Progenitor cell of endocrine pancreas (in vitro differentiated cells): ENCODE results near the gene PTPRD. TPM values are rescaled to one million over a fixed set of nuclear protein-coding genes. Genes with fewer than 3 reads are reported as not detected.

Experiments
- DNase-seq: peaks from one replicate; pipeline ENCODE4 v3.0.0; 2021; ENCODE audit warnings: low spot score; ENCODE audit not compliant: unreplicated experiment
- H3K27ac Mint-ChIP-seq: 2 replicates; pipeline ENCODE4 v1.8.0; 2021; ENCODE audit warnings: mild to moderate bottlenecking, moderate library complexity, mixed read lengths
- H3K27me3 Mint-ChIP-seq: 2 replicates; pipeline ENCODE4 v1.8.0; 2021; ENCODE audit warnings: mixed read lengths
- H3K36me3 Mint-ChIP-seq: 2 replicates; pipeline ENCODE4 v1.8.0; 2022; ENCODE audit warnings: mixed read lengths; ENCODE audit not compliant: insufficient read depth
- H3K4me1 Mint-ChIP-seq: 2 replicates; pipeline ENCODE4 v1.8.0; 2021; ENCODE audit warnings: low read depth, mixed read lengths
- H3K4me3 Mint-ChIP-seq: 2 replicates; pipeline ENCODE4 v1.8.0; 2021; ENCODE audit warnings: low read depth, mild to moderate bottlenecking, moderate library complexity, mixed read lengths
- H3K9me3 Mint-ChIP-seq: 2 replicates; pipeline ENCODE4 v1.8.0; 2021; ENCODE audit warnings: low read depth, mixed read lengths
- CTCF ChIP-seq: fragments of 200-600 bp; sonication (generic); IDR thresholded peaks from one replicate; pipeline ENCODE4 v1.5.0; 2021; ENCODE audit warnings: antibody characterized with exemption, mild to moderate bottlenecking; ENCODE audit not compliant: unreplicated experiment
- total RNA-seq: library from RNA; stranded (reverse); gene quantifications from 2 replicates; pipeline ENCODE4 v1.2.1, GENCODE V29; 2021

Gene PTPRD
- total RNA-seq, 1 donor from 2014 or later, result 124 TPM

- H3K4me3 Mint-ChIP-seq, result no peak overlapping the region
- TF ChIP-seq CTCF, result no peak
- H3K4me1 Mint-ChIP-seq, result peaks cover 17% of the 10 kb centered on the region
- H3K27ac Mint-ChIP-seq, result no peak overlapping the region
- DNase-seq, result no peak
- peaks cover 18% of the 10 kb centered on the region for H3K9me3 Mint-ChIP-seq
- peaks cover 44% of the 10 kb centered on the region for H3K36me3 Mint-ChIP-seq
- no peaks in the 10 kb centered on the region for H3K27me3 Mint-ChIP-seq
These were observed 2280.5 kb downstream of the PTPRD start for GRCh38 chr9:8332331-8332650.

- no peak overlapping the region for H3K27ac Mint-ChIP-seq
- H3K4me3 Mint-ChIP-seq, result no peak overlapping the region
- H3K36me3 Mint-ChIP-seq, result peaks cover 41% of the 10 kb centered on the region
- TF ChIP-seq CTCF, result no peak
- no peak for DNase-seq
- peaks cover 17% of the 10 kb centered on the region for H3K4me1 Mint-ChIP-seq
- no peaks in the 10 kb centered on the region for H3K27me3 Mint-ChIP-seq
- peaks cover 18% of the 10 kb centered on the region for H3K9me3 Mint-ChIP-seq
These were observed 2281.1 kb downstream of the PTPRD start for GRCh38 chr9:8331507-8332330.

GRCh38 chr9:8329561-8330283 is 2283.1 kb downstream of the PTPRD start:
- Mint-ChIP-seq H3K4me1 (peaks cover 17% of the 10 kb centered on the region), H3K9me3 (peaks cover 16% of the 10 kb centered on the region), H3K27ac (peak overlapping the region; percentile 85), H3K4me3 (no peak overlapping the region), H3K27me3 (no peaks in the 10 kb centered on the region), H3K36me3 (peaks cover 33% of the 10 kb centered on the region)
- no peak for DNase-seq
- TF ChIP-seq CTCF, result no peak

GRCh38 chr9:8315211-8315610 is 2297.6 kb downstream of the PTPRD start:
- H3K4me1 Mint-ChIP-seq, result peaks cover 1% of the 10 kb centered on the region
- peaks cover 13% of the 10 kb centered on the region for H3K36me3 Mint-ChIP-seq
- TF ChIP-seq CTCF, result no peak
- no peak overlapping the region for H3K27ac Mint-ChIP-seq
- DNase-seq, result no peak
- H3K4me3 Mint-ChIP-seq, result no peak overlapping the region
- no peaks in the 10 kb centered on the region for H3K27me3 Mint-ChIP-seq
- peaks cover 2% of the 10 kb centered on the region for H3K9me3 Mint-ChIP-seq

- peaks cover 7% of the 10 kb centered on the region for H3K36me3 Mint-ChIP-seq
- H3K4me1 Mint-ChIP-seq, result no peaks in the 10 kb centered on the region
- H3K27ac Mint-ChIP-seq, result no peak overlapping the region
- H3K9me3 Mint-ChIP-seq, result peaks cover 11% of the 10 kb centered on the region
- no peak overlapping the region for H3K4me3 Mint-ChIP-seq
- no peak for DNase-seq
- no peaks in the 10 kb centered on the region for H3K27me3 Mint-ChIP-seq
- TF ChIP-seq CTCF, result no peak
These were observed 2303.5 kb downstream of the PTPRD start for GRCh38 chr9:8309258-8309657.
